ENCODE results near the gene PLCB2.
A peak's percentile ranks its signal among the peaks of the same experiment; 100 is the strongest.

Gene PLCB2

DNA sequence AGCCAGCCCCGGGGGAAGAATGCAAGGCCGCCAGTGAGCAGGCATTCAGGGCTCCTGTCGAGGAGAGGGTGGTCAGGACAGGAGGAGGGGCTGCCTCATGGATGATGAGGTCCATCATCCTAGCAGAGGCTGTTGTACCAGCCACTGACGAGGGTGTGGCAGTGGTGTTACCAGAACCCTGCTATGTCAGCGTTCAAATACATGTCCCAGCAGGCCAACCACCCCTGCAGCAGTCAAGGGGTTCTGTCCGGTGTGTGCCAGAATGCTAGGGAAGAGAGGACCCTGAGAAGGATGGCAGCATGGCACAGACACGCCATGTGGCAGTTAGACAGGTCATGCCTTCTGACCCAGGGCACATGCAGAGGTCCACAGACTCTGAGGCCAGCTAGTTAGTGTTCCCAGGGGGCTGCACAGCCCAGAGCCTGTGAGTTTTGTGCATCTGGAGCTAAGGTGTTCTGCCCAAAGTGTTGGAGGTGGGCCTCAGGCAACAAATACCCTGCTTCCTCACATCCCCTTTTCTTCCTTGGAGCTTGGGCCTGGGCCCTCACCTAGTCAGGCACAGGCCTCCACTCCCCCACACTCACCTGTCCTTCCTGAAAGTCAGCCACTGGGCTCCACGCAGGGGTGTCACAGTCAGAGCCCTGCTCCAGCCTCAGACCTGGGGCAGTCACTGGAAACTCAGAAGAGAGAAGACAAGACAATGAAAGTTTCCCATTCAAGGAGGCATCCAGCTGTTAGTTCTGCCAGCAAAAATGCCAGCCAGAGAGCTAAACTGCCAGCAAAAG, 61.0 kb downstream of the PLCB2 start:
- no peak for DNase-seq

- no peak for DNase-seq
Measured at GRCh38 chr15:40245666-40246450, 61.9 kb downstream of the PLCB2 start.

DNA sequence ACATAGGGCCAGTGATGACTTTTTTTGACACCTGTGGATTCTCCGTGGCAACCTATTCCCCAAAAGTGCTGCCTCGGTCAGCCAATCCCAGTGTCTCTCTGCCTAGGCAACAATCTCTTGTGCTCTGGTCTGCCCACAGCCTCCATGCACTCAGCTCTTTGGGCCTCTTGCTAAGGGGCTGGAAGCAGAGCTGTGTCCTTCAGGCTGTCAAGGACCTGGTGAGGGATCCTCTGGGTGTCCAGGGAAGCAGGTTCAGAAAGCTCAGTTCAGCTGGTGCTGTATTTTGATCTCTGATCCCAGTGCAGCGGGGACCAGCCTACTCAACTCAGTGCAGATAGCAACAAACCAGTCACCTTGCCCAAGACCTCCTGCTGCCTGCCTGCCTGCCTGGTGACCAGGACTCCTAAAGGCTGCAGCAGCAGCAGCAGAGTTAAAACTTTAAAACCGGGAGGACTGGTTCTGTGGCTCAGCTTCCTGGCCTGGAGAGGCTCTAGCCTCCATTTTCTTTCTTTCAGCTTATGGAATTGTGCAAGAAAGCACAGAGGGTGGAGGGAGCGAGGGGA, 62.7 kb downstream of the PLCB2 start:
- DNase-seq, result no peak

- peak; percentile 28 for DNase-seq
Measured at GRCh38 chr15:40243126-40243810, 64.5 kb downstream of the PLCB2 start.

DNA sequence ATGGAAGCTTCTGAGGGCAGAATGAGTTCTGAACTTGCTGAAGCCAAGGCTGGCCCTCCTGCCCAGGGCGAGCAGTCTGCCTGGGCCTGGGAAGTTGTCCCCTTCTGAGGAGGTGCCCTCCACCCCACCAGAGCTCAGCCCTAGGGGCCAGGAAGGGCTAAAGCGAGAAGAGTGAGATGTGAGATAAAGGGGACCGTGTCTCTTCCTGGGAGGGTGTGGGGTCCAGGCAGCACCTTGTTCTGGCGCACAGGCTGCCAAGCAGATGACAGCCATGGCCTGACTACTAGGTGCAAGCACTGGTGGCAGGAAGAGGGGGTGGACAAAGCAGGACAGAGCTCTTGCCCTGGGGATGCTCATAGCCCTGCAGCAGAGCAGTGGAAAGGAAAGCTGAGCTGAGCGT, 65.1 kb downstream of the PLCB2 start:
- peak; percentile 34 for DNase-seq

DNA sequence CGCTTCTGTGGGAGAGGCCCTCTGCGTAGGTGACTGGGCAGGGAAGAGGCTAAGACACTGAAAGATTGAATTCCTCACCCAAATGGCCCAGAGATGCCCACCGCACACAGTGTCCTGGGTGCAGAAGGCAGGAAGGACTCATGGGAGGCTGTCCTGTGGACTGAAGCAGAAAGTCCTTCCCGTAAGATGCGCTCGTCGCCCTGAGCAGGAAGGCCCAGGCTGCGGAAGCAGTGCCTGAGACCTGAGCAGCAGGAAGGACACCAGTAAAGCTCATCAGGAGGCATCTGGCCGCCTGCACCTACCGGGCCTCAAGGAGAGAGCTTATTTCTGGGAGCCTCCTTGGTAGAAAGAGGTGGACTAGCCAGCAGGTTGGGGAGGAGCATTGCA, 65.5 kb downstream of the PLCB2 start:
- peak; percentile 33 for DNase-seq

- peak; percentile 49 for DNase-seq
Measured at GRCh38 chr15:40241269-40242212, 66.2 kb downstream of the PLCB2 start.

DNA sequence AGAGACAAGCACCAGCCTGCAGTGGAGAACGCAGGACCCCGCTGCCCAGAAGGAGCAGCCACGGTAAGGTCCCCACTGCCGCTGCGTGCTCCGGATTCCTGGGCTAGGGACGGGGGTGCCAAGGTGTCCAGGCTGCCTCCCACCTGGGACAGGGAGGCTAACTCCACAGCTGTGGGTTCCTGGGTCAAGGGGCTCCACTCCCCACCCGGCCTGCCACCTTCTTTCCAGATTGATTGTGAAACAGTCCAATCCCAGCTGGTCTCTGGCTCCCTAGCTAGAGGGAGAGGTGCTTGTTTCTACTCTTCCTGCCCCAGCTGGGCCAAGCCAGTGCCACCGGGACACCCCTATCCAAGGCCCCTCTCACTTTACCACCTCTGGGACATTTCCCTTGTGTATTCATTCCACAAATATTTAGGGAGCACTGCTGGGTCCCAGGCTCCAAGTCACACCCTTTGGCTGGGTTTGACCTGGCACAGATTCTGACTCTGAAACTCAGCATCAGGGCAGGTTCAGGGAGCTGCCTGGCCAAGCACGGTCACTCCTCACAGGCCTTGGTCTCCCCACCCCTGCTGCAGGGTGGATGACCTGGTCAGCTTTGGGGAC, 67.0 kb downstream of the PLCB2 start:
- DNase-seq, result peak; percentile 45

- DNase-seq, result peak; percentile 45
Measured at GRCh38 chr15:40239693-40240618, 67.8 kb downstream of the PLCB2 start.

GRCh38 chr15:40239404-40239692, 68.4 kb downstream of the PLCB2 start:
- no peak for DNase-seq

DNA sequence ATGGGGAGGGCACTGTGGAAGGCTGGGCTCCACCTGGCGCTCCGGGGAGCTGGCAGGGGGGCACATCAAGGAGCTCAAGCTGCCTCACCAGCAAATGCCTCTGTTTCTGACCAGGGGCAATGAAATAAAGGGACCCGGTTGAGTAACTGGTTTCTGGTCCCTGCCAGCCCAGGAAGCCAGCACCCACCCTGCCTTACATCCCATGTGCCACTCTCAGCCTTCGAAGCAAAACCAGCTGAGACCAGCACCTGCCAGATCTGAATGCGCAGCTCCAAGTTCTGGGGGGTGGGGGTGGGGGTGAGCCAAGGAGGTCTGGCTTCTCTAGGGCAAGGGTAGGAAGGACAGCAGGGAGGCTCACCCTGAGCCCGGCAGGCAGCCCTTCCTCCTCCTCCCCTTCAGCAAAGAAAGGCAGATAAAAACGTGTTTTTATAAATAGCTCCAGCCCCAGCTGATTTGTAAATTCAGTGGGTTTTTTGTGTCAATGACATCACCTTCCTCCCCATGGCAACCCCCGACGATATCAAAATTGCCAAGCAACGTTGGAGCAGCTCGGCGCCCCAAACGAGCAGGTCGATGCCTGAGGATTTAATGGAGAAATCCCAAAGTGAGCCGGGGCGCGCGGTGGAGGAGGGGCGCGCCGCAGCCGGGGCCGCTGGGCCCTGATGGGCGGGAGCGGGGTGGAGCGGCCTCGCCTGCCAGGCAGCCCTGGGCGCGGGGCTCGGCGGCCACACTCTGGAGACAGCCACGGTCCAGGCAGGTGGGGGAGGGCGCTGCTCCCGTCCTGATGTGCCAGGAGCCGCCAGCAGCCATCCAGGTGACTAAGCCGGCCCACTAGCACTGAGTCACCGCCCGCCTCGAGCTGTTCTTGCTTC, 69.0 kb downstream of the PLCB2 start, which contains the start of gene PAK6:
TSS of gene PAK6 (plus strand) at position 532 of the 872 bp plus-strand sequence. CDS start 25,723 bp downstream, outside the sequence.
- DNase-seq, result peak; percentile 77
